Activated naive CD4-positive, alpha-beta T cell treated with anti-CD3 and anti-CD28 coated beads, Interleukin-2, amount 10 ng/mL, durations not matched to agents 7 days and 5 days (primary cell): ENCODE data around the gene RAX.

Experiments
- CTCF ChIA-PET: fragments of 350-600 bp; sonication (Branson Sonifier 250); formaldehyde crosslinking; loops from one replicate; lab custom pipeline; 2021; ENCODE audit warnings: antibody characterized with exemption; lab: Charles Lee
- DNase-seq: peaks from one replicate; pipeline ENCODE4 v3.0.0-alpha.2; 2020
- H3K27ac Mint-ChIP-seq: one replicate; pipeline ENCODE4 v1.8.0; 2021; ENCODE audit warnings: mild to moderate bottlenecking, moderate library complexity, mixed read lengths
- H3K27me3 Mint-ChIP-seq: one replicate; pipeline ENCODE4 v1.8.0; 2021; ENCODE audit warnings: mild to moderate bottlenecking, mixed read lengths
- H3K36me3 Mint-ChIP-seq: one replicate; pipeline ENCODE4 v1.8.0; 2021; ENCODE audit warnings: mixed read lengths
- H3K4me1 Mint-ChIP-seq: one replicate; pipeline ENCODE4 v1.8.0; 2021; ENCODE audit warnings: mixed read lengths
- H3K4me3 Mint-ChIP-seq: one replicate; pipeline ENCODE4 v1.8.0; 2021; ENCODE audit warnings: mild to moderate bottlenecking, moderate library complexity, mixed read lengths
- H3K9me3 Mint-ChIP-seq: one replicate; pipeline ENCODE4 v1.8.0; 2021; ENCODE audit warnings: mixed read lengths

The RAX gene

DNA sequence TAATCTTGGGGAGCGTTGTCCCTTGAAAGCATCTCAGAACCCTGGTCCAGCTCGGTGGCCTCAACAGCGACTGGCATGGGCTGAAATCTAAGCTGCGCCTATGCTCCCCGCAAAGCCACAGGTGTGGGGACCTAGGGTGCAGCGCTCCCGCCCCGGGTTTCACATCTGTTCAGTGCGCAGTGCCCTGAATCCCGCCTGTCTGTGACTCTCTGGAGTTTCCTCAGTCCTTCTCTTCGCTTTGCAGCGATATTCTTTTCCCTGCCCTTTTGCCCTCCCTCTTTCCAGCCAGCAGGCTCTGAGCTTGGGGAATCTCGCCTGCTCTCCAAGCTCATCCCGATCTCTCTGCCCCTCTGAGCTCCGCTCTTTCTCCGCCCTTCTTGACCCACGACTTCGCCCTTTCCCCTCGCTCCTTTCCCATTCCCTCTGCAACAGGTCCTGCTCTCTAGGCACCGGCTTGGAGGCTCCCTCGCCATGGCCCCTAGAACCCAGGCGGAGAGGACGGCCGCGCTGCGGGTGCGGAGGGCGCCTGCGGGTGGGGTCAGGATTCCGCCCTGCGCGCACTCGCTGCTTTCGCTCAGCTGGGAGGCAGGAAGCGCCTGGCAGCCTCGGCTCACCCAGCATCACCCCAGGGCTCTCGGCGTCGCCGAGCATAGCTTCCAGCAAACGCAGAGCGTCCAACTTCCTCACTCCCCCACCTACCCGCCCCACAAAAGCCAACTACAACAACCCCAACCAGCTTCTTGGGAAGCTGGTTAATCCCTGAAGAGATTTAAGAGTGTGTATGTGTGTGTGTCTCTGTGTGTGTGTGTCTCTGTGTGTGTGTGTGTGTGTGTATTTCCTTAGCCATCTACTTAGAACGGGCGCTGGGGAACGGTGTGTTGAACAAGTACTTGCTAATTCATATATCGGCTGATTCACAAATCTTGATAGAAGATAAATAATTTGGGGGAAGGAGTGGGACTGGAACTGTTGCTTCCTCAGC is 52.2 kb downstream of the RAX start:
- CTCF ChIA-PET, result interaction anchor here (1.3 kb wide), 1 partner anchor 136 kb away, joined by 4 read pairs; no protein-coding TSS in a partner anchor
- Mint-ChIP-seq H3K36me3 (no peaks in the 10 kb centered on the region), H3K9me3 (no peaks in the 10 kb centered on the region), H3K27ac (no peak overlapping the region), H3K4me1 (peaks cover 3% of the 10 kb centered on the region), H3K27me3 (peaks cover 79% of the 10 kb centered on the region), H3K4me3 (no peak overlapping the region)
- DNase-seq, result no peak

DNA sequence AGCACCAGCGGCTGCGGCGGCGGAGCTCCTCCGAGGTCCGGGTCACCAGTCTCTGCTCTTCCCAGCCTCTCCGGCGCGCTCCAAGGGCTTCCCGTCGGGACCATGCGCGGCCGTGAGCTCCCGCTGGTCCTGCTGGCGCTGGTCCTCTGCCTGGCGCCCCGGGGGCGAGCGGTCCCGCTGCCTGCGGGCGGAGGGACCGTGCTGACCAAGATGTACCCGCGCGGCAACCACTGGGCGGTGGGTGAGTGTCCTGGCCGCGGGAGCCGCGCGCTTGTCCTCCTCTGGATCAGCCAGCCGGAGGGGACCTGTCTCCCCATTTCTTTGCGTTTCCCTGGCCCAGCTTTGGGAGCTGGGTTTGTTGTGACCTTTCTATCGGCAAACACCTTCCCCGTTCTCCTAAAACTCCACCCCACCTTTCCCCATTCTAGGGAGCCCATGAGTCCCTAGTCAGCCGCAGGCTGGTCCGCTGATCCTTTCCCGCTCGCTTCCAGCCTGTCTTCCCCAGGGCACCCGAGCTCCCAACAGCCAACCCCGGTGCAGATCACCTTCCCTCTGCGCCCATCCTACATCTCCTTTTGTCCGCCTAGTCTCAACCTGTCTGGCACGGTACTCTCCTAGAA is 53.0 kb downstream of the RAX start:
- CTCF ChIA-PET, result interaction anchor here (0.9 kb wide), 1 partner anchor 31 kb away, joined by 3 read pairs; no protein-coding TSS in a partner anchor
- H3K4me3 Mint-ChIP-seq, result no peak overlapping the region
- H3K36me3 Mint-ChIP-seq, result no peaks in the 10 kb centered on the region
- peaks cover 3% of the 10 kb centered on the region for H3K4me1 Mint-ChIP-seq
- DNase-seq, result no peak
- peaks cover 74% of the 10 kb centered on the region for H3K27me3 Mint-ChIP-seq
- H3K27ac Mint-ChIP-seq, result no peak overlapping the region
- no peaks in the 10 kb centered on the region for H3K9me3 Mint-ChIP-seq

DNA sequence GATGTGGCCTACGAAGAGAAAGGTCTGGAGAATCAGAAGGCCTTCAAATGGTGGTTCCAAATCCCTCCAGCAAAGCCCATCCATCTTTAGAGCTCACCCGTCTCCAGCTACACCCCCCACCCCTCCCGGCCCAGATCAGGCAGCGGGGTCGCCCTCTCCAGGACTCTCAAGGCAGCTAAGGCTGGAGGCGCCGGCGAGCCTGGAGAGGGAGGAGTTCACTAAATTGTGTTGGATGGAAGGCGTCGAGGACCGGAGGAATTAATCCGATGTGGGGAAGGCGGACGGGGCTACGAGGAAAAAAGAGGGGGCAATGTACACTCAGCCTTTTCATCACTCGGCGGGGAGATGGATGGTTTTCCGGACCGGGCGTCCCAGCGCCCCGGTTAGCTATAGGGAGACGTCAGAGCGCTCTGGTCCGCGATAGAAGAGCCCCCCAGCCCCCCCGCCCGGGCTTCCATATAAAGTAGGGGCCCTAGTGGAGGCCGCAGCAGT is 53.5 kb downstream of the RAX start, which contains the start of gene GRP:
Gene GRP, plus strand, starts transcription at position 487 of the 492 bp plus-strand sequence. CDS start 108 bp downstream, outside the sequence.
- H3K27me3 Mint-ChIP-seq, result peaks cover 70% of the 10 kb centered on the region
- no peak within 1 kb of the TSS for H3K4me3 Mint-ChIP-seq
- CTCF ChIA-PET, result interaction anchor here (0.9 kb wide), 1 partner anchor 31 kb away, joined by 3 read pairs; no protein-coding TSS in a partner anchor
- no peak within 1 kb of the TSS for H3K27ac Mint-ChIP-seq
- DNase-seq, result no peak
- H3K36me3 Mint-ChIP-seq, result no peaks in the 10 kb centered on the region
- no peaks in the 10 kb centered on the region for H3K9me3 Mint-ChIP-seq
- H3K4me1 Mint-ChIP-seq, result peaks cover 3% of the 10 kb centered on the region

DNA sequence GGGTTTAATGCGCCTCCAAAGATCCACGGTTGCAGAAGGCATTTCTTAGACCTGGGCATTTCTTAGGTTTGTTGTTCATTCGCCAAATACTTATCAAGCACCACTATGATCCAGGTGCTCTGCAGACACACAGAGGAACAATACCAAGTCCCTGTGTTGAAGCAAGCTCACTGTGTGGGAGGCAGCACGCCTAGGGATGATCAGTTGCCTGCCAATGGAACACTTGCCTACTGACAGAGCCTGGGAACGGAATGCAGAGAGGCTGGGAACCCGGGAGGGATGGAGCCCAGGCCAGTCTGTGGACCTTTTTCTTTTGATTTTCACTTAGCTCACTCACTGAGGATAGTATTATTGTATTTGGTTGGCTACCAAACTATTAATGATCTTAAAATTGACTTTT is 55.2 kb downstream of the RAX start:
- no peak for DNase-seq
- Mint-ChIP-seq H3K36me3 (no peaks in the 10 kb centered on the region), H3K27ac (no peak overlapping the region), H3K9me3 (no peaks in the 10 kb centered on the region), H3K4me3 (no peak overlapping the region), H3K27me3 (peaks cover 60% of the 10 kb centered on the region), H3K4me1 (peaks cover 3% of the 10 kb centered on the region)
- CTCF ChIA-PET, result no interaction called here
